ENCODE results near the gene COL5A2.

DNA sequence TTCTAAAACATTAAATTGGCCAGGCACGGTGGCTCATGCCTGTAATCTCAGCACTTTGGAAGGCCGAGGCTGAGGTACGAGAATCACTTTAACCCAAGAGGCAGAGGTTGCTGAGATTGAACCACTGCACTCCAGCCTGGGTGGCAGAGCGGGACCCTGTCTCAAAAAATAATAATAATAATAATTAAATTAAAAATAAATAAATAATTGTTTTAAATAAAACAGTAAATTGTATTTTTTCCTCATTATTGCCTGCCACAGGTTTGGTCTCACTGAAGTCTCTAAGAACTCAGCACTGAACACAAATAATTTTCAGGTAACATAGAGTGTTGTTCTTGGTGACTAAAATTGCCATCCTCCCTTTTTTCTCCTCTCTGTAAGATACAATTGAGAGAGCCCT, 19.8 kb downstream of the COL5A2 start:
- TF ChIP-seq POLR2A (IDR thresholded peaks at IDR 0.05; ENCODE audit: low read depth, low read length) (no peak), POLR2AphosphoS5 (IDR thresholded peaks at IDR 0.05; ENCODE audit: low read depth, low read length) (no peak), TAF1 (IDR thresholded peaks at IDR 0.05; ENCODE audit: borderline replicate concordance, low read depth, low read length) (no peak)

Data from GM12892 (cell line).